ENCODE results near the gene DNAH17.

The DNAH17 gene

DNA sequence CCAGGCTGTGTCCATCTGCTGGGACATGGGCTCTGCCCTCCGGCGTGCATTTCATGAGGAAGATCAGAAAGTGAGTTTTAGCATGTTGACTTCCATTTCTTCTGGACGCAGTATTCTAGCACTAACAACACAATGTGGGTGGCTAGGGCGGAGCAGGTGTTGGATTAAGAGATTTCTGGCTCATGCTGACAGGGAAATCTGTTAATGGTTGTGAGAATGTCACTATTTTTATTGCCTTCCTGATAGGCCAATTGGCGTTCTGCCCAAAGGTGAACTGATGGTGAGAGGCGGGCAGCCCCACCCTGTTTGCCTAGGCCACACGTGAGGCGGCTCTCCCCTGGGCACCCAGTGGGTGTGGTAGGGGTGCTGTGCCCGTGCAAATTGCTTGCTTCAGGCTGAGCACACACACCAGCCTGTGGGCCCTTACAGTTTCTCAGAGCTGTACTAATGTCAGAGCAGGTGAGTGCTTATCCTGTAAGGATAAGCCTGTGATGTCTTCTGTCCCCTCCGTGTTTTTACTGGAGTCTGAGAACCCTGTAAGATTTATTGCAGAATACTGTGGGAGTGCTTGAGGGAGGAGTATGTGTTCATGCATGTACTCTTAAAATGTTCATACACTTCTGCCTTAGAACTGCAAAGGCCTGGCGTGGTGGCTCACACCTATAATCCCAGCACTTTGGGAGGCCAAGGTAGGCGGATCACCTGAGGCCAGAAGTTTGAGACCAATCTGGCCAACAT, 167.8 kb downstream of the DNAH17 start:
- no peak for DNase-seq

GRCh38 chr17:78408476-78409050, 168.6 kb downstream of the DNAH17 start:
- DNase-seq = no peak

GRCh38 chr17:78407387-78408000, 169.7 kb downstream of the DNAH17 start:
- DNase-seq = no peak

GRCh38 chr17:78406920-78407319, 170.3 kb downstream of the DNAH17 start:
- no peak for DNase-seq

DNA sequence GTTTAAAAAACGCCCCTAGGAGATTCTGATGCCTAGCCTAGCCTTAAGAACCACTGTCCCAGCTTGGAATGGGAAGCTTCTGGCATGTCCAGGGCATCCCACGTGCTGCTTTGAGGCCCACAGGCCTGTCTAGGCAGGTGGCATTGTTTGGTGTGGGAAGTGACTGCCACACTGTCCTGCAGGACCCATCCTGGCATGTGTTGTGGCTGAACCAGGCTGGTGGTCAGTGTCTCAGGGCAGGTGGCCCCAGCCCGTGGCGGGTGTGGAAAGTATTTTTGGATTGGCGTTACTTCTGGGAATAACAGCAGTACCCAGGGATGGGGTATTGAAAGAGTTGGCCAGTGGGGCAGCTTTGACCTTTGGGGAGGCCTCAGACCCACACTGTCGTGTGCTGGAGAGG, 170.8 kb downstream of the DNAH17 start:
- no peak for DNase-seq

DNA sequence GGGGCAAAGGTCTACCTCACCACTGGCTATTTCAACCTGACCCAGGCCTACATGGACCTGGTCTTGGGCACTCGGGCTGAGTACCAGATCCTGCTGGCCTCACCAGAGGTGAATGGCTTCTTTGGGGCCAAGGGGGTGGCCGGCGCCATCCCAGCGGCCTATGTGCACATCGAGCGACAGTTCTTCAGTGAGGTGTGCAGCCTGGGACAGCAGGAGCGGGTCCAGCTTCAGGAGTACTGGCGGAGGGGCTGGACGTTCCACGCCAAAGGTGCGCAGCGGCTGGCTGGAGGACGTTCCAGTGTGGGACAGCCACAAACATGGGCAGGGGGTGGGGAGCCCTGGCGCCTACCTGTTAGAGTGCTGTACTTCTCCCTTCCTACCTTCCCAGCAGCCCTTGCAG, 173.4 kb downstream of the DNAH17 start:
- no peak for DNase-seq

DNA sequence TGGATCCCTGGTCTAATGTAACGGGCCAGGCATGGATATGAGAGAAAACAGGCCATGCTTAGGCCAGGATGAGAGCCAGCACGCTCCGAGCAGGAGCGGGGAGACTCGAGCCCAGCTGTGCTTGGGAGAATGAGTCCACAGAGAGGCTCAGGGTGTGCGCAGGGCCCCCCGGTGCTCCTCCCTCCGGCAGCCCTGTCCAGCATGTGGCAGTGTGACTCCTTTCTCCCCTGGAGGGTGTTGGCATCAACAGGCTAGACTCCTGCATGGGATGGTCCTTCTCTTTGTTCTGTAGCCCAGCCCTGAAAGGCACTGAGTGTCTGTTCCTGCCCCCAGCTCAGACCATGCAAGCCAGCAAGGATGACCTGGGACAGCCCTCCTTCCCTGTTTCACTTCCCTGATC, 175.3 kb downstream of the DNAH17 start:
- no peak for DNase-seq

DNA sequence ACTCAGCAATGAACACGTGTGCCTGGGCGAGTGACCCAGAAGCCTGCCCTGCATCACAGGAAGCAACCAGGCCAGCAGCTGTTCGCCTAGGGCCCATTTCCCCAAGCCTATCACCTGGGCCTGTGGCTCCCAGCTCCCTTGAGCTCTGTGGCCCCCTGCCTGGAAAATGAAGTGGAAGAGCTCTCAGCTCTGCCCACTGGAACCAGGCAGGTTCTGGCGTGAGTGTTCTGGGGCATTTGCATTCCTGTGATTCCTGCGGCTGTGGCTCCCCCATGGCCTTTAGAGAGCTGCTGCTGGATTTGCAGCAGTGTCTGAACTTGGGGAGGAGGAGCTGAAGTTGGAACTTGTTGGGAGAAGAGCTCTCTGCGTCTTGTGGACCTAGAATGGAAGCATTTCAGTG, 175.9 kb downstream of the DNAH17 start:
- no peak for DNase-seq

DNA sequence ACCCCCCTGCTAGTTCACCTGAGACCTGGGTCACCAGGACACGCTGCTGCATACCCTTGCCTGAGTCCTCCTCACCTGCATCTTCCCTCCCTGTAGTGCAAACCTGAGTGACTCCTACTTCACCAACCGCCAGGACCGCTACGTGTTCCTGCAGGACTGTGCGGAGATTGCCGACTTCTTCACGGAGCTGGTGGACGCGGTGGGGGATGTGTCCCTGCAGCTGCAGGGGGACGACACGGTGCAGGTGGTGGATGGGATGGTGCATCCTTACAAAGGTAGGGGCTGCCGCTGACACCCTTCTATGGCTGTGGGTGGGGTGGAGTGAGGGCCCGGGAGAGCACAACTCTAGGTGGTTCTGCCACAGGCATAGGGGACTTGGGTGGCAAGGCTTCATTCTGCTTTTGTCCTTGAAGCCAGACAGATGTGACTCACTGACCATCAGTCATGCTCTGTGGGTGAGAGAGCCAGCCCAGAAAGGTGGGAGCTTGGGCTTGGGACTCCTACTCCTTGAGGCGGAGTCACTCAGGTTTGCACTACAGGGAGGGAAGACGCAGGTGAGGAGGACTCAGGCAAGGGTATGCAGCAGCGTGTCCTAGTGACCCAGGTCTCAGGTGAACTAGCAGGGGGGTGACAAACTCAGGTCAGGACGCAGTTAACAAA, 176.5 kb downstream of the DNAH17 start:
- DNase-seq = no peak

- DNase-seq = no peak
These were observed 177.5 kb downstream of the DNAH17 start for GRCh38 chr17:78399693-78400144.

- DNase-seq = no peak
These were observed 178.0 kb downstream of the DNAH17 start for GRCh38 chr17:78399028-78399692.

DNA sequence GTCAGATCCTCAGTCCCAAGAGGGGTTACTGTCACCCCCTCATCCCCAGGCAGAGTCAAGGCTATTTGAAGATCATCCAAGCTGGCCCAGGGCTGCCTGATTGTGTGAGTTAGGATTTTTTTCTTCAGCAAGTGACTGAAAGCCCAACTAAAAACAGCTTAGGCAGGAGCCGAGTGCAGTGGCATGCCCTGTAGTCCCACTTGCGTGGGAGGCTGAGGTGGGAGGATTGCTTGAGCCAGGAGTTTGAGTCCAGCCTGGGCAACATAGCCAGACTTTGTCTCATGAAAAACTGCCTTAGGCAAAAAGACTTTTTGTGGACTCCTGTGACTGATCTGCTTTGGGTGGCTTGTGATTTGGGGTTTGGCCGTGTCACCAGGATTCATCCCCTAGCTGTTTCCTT, 178.8 kb downstream of the DNAH17 start:
- DNase-seq = no peak

- no peak for DNase-seq
These were observed 179.5 kb downstream of the DNAH17 start for GRCh38 chr17:78397681-78398101.

GRCh38 chr17:78396441-78397337, 180.5 kb downstream of the DNAH17 start:
- DNase-seq = no peak

GRCh38 chr17:78395155-78395554, 182.0 kb downstream of the DNAH17 start:
- no peak for DNase-seq

DNA sequence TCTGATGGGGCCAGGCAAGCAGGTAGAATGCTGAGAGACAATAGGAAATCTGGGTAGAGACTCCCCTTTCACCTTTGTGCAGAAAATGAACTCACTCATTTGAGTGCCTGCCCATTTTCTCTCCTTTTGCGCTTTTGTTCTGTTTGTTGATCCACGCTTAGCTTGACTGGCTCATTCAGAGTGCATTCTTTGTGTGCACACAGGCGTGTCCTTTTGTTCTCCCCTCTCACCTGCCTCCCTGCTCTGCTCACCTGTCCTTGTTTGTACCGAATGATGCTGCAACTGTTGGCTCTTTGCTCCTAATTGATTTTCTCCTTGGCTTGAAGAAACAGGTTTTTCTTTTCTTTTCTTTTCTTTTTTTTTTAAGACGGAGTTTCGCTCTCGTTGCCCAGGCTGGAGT, 183.0 kb downstream of the DNAH17 start:
- no peak for DNase-seq

- DNase-seq = no peak
These were observed 183.6 kb downstream of the DNAH17 start for GRCh38 chr17:78393575-78393974.

- no peak for DNase-seq
These were observed 184.9 kb downstream of the DNAH17 start for GRCh38 chr17:78392295-78392694.

- DNase-seq = no peak
These were observed 185.4 kb downstream of the DNAH17 start for GRCh38 chr17:78391843-78392242.

DNA sequence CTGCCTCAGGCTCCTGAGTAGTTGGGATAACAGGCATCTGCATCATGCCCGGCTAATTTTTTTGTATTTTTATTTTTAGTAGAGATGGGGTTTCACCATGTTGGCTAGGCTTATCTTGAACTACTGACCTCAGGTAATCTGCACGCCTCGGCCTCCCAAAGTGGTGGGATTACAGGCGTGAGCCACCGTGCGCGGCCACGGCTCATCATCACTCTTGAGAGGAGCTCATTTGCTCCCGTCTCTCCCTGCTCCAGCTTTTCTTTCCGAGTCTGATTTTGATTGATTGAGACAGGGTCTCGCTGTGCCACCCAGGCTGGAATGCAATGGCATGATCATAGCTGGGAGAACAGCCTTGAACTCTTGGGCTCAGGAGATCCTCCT, 186.2 kb downstream of the DNAH17 start:
- no peak for DNase-seq

DNA sequence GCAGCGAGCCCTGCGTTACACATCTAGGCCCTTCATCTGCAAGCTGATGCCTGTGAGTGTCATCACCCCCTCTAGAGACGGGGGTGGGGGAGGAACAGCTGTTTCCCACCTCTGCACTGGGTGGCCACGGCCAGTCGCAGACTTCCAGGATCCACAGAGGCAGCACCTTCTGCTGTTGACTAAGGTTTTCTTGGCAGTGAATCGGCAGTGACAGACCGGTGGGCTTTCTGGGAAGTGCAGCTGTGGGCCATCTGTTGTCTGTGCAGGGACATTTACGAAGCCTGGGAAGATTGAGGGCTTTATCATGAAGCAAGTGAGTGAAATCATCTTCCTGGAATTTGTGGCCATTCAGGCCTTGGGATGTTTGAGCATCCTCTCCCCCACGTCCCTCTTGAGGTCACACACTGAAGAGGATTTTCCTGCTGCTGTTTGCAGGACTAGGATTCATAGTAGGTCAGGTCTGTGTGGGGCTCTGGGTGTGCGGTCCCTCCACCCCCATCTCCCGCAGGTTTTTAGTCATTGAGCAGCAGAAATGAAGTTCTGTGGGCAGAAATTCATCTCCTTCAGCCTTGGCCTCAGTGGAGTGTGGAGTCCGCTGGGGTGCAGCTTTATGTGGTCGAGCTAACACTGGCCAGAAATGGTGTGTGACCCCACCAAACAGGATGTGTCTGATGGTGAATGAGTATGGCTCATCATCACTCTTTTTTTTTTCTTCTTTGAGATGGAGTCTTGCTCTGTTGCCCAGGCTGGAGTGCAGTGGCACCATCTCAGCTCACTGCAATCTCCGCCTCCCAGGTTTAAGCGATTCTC, 186.8 kb downstream of the DNAH17 start:
- no peak for DNase-seq
